Ishikawa (cell line): Measurements from ENCODE around the gene ZNF680.

Source experiments
- EGR1 ChIP-seq: IDR thresholded peaks from 2 replicates; pipeline ENCODE4 v1.6.1; 2012
- EP300 ChIP-seq: IDR thresholded peaks from 2 replicates; pipeline ENCODE4 v1.6.1; 2012; ENCODE audit warnings: borderline replicate concordance
- FOXM1 ChIP-seq: IDR thresholded peaks from 2 replicates; pipeline ENCODE4 v1.6.1; 2012; ENCODE audit warnings: low read depth, borderline replicate concordance
- MAX ChIP-seq: IDR thresholded peaks from 2 replicates; pipeline ENCODE4 v1.6.1; 2012
- RAD21 ChIP-seq: IDR thresholded peaks from 2 replicates; pipeline ENCODE4 v1.6.1; 2012; ENCODE audit warnings: low read depth
- TAF1 ChIP-seq: IDR thresholded peaks from 2 replicates; pipeline ENCODE4 v1.6.1; 2012; ENCODE audit warnings: low read depth, mild to moderate bottlenecking
- TCF12 ChIP-seq: IDR thresholded peaks from 2 replicates; pipeline ENCODE4 v1.6.1; 2012; ENCODE audit warnings: low read depth
- USF1 ChIP-seq: IDR thresholded peaks from 2 replicates; pipeline ENCODE4 v1.6.1; 2012
- YY1 ChIP-seq: IDR thresholded peaks from 2 replicates; pipeline ENCODE4 v1.6.1; 2012; ENCODE audit warnings: low read depth

- TF ChIP-seq RAD21 (no peak), MAX (no peak), TAF1 (no peak), FOXM1 (no peak), YY1 (no peak), TCF12 (no peak), EGR1 (no peak), EP300 (no peak), USF1 (no peak)
Observed at GRCh38 chr7:64528770-64529169, 34.1 kb downstream of the ZNF680 start.
